A673 (cell line): ENCODE data around the gene ARHGAP6. TPM values are rescaled to one million over a fixed set of nuclear protein-coding genes. Genes with fewer than 3 reads are reported as not detected.

Source experiments
- BruUV-seq: library from RNA; stranded (reverse); fragments of 400-500 nt; replicated peaks from 2 replicates; lab custom pipeline; 2021; lab: Mats Ljungman, UMichigan
- CTCF ChIA-PET: fragments of 300-600 bp; sonication (Branson Sonifier 250); formaldehyde crosslinking; loops from one replicate; lab custom pipeline; 2022; ENCODE audit warnings: antibody characterized with exemption; lab: Charles Lee
- POLR2A ChIA-PET: fragments of 300-600 bp; sonication (Branson Sonifier 250); formaldehyde crosslinking; loops from one replicate; lab custom pipeline; 2022; ENCODE audit warnings: antibody characterized with exemption; ENCODE audit not compliant: low non-redundant PET; lab: Charles Lee
- DNase-seq: peaks from one replicate; pipeline ENCODE4 v3.0.0-alpha.2; 2015; ENCODE audit warnings: low spot score
- H3K27ac ChIP-seq: fragments of 200-600 bp; sonication (generic); 2 replicates; pipeline ENCODE4 v1.5.1; 2016; ENCODE audit warnings: mixed run types, low read depth, mild to moderate bottlenecking, mixed read lengths, antibody characterized with exemption, low read length; ENCODE audit not compliant: poor library complexity, severe bottlenecking
- H3K27me3 ChIP-seq: fragments of 200-600 bp; sonication (generic); replicated peaks from 2 replicates; pipeline ENCODE4 v1.6.1; 2017; ENCODE audit warnings: mixed run types, low read depth, mild to moderate bottlenecking, mixed read lengths, antibody characterized with exemption, low read length; ENCODE audit not compliant: insufficient read depth, poor library complexity
- H3K36me3 ChIP-seq: fragments of 200-600 bp; sonication (generic); 2 replicates; pipeline ENCODE4 v1.6.1; 2016; ENCODE audit warnings: mixed run types, mild to moderate bottlenecking, mixed read lengths, antibody characterized with exemption, low read length; ENCODE audit not compliant: insufficient read depth, poor library complexity, severe bottlenecking
- H3K4me1 ChIP-seq: fragments of 200-600 bp; sonication (generic); 2 replicates; pipeline ENCODE4 v1.6.1; 2017; ENCODE audit warnings: mixed run types, mild to moderate bottlenecking, mixed read lengths, antibody characterized with exemption, low read length; ENCODE audit not compliant: insufficient read depth, poor library complexity, severe bottlenecking
- H3K4me3 ChIP-seq: fragments of 200-600 bp; sonication (generic); 2 replicates; pipeline ENCODE4 v1.5.1; 2016; ENCODE audit warnings: low read depth, mixed run types, mild to moderate bottlenecking, mixed read lengths, low read length; ENCODE audit not compliant: poor library complexity, severe bottlenecking
- H3K9me3 ChIP-seq: fragments of 200-600 bp; sonication (generic); 2 replicates; pipeline ENCODE4 v1.6.1; 2016; ENCODE audit warnings: mixed run types, low read depth, mild to moderate bottlenecking, mixed read lengths, antibody characterized with exemption, low read length; ENCODE audit not compliant: poor library complexity, severe bottlenecking
- EZH2 ChIP-seq: fragments of 200-600 bp; sonication (generic); IDR thresholded peaks from 2 replicates; pipeline ENCODE4 v1.6.1; 2017; ENCODE audit warnings: borderline replicate concordance, low read depth, mild to moderate bottlenecking, mixed read lengths, antibody characterized with exemption, low read length; ENCODE audit not compliant: poor library complexity, severe bottlenecking
- intact Hi-C: fragments of 100-400 bp; cut with micrococcal nuclease; formaldehyde crosslinking; loops from one replicate; pipeline ENCODE4 v1.10.0; 2022; ENCODE audit not compliant: unreplicated experiment
- total RNA-seq: library from RNA; stranded (reverse); gene quantifications from 2 replicates; pipeline ENCODE4 v1.2.3, GENCODE V29; 2021
- TF ChIP-seq, protein P1 (sequence below): fragments of 300-800, 200-600 bp; sonication (generic); conservative IDR thresholded peaks from 2 replicates; pipeline ENCODE4 v1.5.1; 2017; ENCODE audit warnings: low read depth, mild to moderate bottlenecking, antibody characterized with exemption, low read length, moderate library complexity, mixed read lengths

The ARHGAP6 gene
- total RNA-seq, 1 experiment from 2014 or later: not detected

DNA sequence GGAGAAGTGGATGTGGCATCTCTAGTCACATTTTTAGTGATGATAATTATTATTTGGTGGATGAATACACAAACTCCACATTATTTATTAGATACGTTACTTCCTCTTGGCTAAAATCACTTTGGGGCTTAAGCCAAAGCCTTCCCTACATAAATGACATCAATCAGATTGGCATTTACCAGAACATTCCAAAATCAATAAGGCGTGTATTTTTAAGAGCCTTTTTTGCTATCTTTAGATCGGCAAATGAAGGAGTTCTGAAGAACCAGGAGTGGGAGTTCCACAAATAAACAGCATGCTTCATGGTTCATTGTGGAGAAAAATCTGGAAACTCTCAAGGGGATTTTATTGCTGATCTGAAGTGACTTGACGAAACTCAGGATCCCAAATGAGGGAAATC lies 282.8 kb downstream of the ARHGAP6 start:
- TF ChIP-seq EZH2: no peak
- TF ChIP-seq, protein P1, sequence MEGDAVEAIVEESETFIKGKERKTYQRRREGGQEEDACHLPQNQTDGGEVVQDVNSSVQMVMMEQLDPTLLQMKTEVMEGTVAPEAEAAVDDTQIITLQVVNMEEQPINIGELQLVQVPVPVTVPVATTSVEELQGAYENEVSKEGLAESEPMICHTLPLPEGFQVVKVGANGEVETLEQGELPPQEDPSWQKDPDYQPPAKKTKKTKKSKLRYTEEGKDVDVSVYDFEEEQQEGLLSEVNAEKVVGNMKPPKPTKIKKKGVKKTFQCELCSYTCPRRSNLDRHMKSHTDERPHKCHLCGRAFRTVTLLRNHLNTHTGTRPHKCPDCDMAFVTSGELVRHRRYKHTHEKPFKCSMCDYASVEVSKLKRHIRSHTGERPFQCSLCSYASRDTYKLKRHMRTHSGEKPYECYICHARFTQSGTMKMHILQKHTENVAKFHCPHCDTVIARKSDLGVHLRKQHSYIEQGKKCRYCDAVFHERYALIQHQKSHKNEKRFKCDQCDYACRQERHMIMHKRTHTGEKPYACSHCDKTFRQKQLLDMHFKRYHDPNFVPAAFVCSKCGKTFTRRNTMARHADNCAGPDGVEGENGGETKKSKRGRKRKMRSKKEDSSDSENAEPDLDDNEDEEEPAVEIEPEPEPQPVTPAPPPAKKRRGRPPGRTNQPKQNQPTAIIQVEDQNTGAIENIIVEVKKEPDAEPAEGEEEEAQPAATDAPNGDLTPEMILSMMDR: no peak
- ChIA-PET POLR2A (no interaction called here), CTCF (no interaction called here)
- Histone ChIP-seq H3K36me3 (no peaks in the 10 kb centered on the region), H3K27ac (no peak overlapping the region), H3K4me1 (no peaks in the 10 kb centered on the region), H3K27me3 (no peaks in the 10 kb centered on the region), H3K4me3 (no peak overlapping the region), H3K9me3 (no peaks in the 10 kb centered on the region)
- intact Hi-C loops: loop anchor here (5.0 kb wide), 2 partner anchors 241 to 389 kb away; no protein-coding TSS in a partner anchor
- no peak for DNase-seq
- BruUV-seq: no TSS peak

DNA sequence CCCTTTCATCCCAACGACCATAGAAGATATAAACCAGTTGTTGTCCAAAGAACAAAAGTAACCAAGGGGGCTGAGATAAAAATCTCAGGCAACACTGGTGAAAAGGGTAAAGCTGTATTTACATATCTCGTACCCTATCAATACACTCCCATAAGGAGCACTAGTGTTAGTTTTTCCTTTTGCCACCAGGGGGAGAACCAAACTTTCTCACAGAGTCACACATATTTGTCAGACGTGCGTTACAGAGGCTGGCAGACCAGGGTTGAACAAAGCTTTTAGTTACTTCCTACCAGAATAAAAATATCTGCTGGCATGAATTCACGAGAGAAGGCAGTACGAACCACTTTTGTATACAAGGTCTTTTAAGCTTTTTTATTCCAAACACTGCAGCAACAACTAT lies 284.3 kb downstream of the ARHGAP6 start:
- no peak overlapping the region for H3K27ac ChIP-seq
- DNase-seq: peak; percentile 76
- no peak overlapping the region for H3K4me3 ChIP-seq
- POLR2A ChIA-PET: no interaction called here
- no peak for TF ChIP-seq EZH2
- TF ChIP-seq, protein P1: peak; percentile 70
- H3K36me3 ChIP-seq: no peaks in the 10 kb centered on the region
- H3K9me3 ChIP-seq: no peaks in the 10 kb centered on the region
- no peaks in the 10 kb centered on the region for H3K4me1 ChIP-seq
- CTCF ChIA-PET: interaction anchor here (0.7 to 1.0 kb wide), 2 partner anchors 56 to 150 kb away, joined by 3 read pairs; no protein-coding TSS in a partner anchor
- intact Hi-C loops: loop anchor here (2.0 to 5.0 kb wide), 3 partner anchors 149 to 391 kb away; no protein-coding TSS in a partner anchor
- H3K27me3 ChIP-seq: no peaks in the 10 kb centered on the region
- no TSS peak for BruUV-seq

DNA sequence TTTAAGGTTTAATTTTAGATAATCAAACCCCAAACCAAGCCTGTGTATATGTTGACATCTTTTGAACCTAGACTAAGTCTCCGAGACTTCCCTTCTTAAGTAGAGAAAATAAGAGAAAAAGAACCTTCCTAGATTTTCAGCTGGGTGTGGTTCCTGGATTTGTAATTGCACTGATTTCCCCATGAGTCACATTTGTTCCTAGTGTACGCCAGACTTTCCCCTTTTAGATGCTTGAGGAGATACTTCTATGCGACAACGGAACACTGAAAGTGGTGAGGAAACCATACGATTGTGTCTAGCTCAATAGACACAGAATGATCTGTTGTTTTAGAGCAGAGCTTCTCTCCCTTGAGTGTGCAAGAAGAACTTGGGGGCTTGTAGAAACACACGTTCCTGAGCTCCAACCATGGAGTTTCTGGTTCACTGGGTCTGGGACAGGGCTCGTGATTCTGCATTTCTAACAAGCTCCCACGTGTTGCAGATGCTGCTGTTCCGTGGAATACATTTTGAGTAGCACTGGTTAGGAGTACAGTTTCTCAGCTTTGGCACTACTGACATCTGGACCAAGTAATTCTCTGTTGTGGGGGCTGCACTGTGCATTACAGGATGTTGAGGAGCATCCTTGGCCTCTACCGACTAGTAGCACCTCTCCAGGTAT lies 285.4 kb downstream of the ARHGAP6 start:
- no peak for DNase-seq
- no peak overlapping the region for H3K27ac ChIP-seq
- intact Hi-C loops: loop anchor here (2.0 to 5.0 kb wide), 3 partner anchors 150 to 392 kb away; no protein-coding TSS in a partner anchor
- no peak overlapping the region for H3K4me3 ChIP-seq
- no peaks in the 10 kb centered on the region for H3K4me1 ChIP-seq
- H3K27me3 ChIP-seq: no peaks in the 10 kb centered on the region
- CTCF ChIA-PET: no interaction called here
- no peaks in the 10 kb centered on the region for H3K9me3 ChIP-seq
- BruUV-seq: no TSS peak
- POLR2A ChIA-PET: no interaction called here
- no peaks in the 10 kb centered on the region for H3K36me3 ChIP-seq
- TF ChIP-seq, protein P1: no peak
- no peak for TF ChIP-seq EZH2
